HG03064 (cell line): ENCODE data around the gene TRAT1.
"Not testable (repeated sequence)": the region's sequence is repeated elsewhere in the genome, so short reads cannot be mapped to it uniquely, and the experiment has no call there.

Source experiments
- ATAC-seq: cut with Tn5 transposase; IDR thresholded peaks from one replicate; pipeline ENCODE4 v1.9.1; 2021; ENCODE audit warnings: low read depth; ENCODE audit not compliant: unreplicated experiment

The TRAT1 gene, protein sequence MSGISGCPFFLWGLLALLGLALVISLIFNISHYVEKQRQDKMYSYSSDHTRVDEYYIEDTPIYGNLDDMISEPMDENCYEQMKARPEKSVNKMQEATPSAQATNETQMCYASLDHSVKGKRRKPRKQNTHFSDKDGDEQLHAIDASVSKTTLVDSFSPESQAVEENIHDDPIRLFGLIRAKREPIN

DNA sequence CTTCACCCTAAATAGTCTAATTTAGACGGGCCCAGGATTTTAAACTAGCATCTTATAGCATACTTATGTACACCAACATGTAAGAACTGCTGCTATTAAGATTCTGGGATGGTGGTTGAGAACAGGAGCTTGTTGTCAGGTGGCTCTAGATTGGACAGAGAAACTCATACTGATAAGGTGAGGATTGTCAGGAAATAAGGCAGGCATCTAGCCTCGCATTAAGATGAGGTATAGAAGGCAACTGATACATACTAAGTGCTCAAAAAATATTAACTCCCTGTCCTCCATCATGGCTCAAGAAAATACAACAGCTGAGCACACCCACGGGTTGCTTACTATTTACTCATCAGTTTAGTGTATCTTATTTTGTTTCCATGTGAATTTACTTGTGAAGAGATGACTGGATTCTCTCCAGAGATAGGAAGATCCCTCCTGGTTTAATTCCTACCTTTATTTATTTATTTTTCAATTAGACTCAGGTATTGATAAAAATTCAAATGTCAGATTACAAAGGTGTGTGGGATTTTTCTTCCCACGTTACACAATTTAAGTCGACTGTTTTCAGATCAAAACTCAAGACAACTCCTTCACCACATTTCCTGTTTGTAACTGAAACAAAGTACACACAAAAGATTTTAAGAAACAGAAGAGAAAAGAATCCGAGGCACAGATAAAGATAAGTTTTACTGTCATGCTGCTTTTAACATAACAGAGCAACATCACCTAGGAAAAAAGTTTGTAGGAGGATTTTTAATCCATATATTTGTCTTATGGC, at the start of gene TRAT1:
TSS of gene TRAT1 (plus strand) at position 664 of the 775 bp plus-strand sequence. CDS start 142 bp downstream, outside the sequence.
- ATAC-seq = no peak

DNA sequence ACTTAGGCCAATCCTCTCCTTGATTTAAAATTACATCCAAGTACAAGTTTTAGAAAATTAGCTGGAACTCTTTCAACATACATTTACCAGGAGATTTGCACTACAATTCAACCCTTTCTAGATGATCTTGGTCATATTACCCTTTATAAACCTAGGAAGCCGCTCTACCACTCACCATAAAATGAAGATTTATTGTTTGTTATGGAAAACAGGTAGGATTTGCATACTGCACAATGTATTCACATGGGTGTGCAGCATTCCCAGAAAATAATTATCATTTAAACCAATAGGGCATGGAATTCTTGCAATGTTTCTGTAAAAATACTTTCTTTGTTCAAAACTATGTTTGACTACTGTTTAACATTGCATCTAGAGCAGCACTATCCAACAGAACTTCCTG, 46.9 kb upstream of the TRAT1 start:
- no peak for ATAC-seq

DNA sequence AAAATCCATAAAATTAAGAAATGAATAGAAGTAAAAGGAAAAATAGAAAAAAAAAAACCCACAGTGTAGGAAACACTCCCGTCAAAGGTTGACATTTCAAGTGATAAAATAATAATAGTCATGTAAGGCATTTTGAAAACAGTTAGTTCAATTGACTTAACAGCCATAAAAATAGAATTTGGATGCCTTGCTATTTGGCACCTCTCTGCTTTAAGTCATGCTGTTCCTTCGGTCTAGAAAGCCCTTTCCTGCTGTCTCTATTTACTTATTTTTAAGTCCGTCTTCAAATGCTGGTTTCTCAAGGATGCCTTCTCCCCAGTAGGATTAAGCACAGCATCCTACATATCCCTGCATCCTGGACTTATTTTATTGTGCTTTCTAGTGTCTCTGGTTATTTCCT, 43.1 kb upstream of the TRAT1 start:
- no peak for ATAC-seq

DNA sequence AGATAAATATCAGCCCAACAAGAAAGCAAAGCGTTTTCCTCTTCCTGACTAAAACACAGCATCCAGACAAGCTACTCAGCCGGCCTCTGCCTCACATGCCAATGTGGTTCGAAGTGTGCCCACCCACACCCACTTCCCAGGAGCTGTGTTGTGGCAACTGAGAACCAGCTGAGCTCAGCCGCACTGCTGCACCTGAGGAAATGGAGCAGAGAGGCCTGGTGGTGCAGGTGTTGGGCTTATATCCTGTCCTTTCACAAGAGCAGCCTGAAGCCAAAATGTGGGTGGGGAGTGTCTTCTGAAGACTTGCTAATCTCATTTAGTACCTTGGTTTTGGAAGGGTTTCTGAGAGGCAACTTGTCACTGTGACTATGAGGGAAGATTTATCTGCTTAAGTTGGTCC, 42.4 kb upstream of the TRAT1 start:
- no peak for ATAC-seq

DNA sequence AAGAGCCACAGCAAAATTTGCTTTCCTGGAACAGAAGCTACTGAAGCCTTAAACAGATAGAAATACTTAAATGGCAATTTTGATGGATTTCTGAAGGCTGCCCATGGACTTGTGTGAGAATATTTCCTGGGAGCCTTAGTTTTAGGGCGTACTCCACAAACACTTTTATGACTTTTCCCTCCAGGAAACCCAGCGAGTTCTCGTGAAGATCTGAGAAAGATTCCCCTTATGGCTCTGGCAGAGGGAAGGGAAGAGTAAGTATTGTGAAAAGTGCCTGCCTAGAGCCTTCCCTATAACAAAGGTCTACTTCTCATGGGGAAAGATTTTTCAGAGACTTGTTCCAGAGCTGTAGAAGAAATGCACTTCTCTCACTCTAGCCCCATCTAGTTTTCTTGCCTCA, 31.1 kb upstream of the TRAT1 start:
- ATAC-seq = no peak

DNA sequence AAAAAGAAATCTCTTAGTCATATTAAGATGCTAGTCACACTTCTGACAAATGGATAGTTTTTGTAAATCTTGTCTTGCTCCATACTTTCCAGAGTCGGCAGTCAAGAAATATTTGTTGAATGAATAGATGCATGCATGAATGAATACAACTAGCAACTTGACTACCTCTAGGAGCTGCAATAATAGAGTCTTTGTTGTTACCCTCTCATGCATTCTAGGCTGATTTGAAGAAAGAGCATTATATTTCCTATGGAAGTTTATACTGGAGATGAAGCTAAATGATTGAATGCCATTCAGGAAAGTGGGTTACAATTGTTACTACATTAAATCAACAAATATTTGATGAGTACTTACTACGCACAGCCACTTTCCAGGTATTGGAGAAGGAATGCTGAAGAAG, 18.1 kb upstream of the TRAT1 start:
- ATAC-seq = no peak

DNA sequence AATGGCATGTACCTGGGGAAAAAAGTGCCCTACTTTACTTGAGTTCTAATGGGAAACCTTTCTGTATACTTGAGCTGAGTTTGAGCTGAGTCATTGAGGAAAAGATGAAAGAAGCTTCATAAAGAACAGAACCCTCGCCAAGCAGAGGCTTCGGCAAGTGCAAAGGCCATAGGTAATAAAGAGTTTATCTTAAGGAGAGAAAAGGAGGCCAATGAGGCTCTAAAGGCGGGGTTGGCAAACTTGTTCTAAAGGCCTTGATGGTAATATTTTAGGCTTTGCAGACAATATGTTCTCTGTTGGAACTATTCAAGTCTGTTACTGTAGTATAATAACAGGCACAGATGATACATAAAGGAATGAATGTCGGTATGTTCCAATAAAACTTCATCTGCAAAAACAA, 17.6 kb upstream of the TRAT1 start:
- ATAC-seq = no peak

DNA sequence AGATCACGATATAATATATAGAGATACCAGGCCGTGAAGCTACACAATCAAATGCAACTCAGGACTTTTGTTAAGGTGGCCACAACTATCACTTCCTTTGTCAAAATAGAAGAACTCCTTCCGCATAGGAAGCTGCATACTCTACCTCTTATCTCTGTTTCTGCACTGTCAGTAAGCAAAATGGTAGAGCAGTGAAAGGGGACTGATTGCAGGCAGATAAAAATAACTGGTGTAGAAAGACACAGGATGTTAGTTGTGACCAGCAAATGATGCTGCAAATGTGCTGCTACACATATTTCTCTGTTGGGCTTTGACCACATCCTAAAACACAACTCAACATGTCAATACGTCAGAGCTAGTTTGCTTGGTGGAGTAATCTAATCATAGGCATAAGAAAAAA, 16.3 kb upstream of the TRAT1 start:
- ATAC-seq = no peak

DNA sequence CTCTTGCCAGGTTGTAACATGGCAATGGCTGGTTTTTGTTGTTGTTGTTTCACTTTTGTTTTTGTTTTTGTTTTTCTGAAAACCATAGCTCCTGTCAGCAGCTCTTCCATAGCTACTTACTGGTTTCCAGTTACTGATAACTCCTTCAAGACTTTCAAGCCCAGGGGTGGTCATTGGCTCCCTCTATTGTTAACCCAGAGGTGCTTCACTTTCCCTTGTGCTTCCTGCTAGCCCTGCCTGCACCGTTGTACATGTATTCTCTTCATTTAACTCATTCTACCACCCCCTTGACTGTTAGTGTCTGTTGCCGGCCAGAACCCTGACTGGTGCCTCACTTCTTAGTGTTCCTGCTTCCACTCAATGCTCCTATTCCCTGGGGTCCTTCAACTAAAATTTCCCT, 4.2 kb upstream of the TRAT1 start:
- no peak for ATAC-seq

DNA sequence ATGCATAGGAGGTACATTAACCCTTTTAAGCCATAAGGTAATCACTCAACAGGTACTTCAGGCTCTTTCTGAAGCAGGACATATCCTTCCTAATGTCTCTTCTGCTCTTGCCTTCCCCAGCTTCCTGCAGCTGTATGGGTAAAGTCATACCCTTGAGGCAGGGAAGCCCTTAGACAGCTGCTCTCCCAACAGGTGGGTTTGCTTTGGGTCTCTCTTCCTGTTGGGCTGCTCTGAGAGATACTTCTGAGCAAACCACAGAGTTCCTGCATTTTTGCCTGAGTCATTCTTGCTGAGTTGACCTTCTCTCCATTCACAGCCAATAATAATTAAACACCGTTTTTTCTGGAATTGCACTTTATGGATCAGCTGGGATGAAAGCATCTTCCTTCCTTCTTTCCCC, 2.0 kb upstream of the TRAT1 start:
- ATAC-seq = no peak

DNA sequence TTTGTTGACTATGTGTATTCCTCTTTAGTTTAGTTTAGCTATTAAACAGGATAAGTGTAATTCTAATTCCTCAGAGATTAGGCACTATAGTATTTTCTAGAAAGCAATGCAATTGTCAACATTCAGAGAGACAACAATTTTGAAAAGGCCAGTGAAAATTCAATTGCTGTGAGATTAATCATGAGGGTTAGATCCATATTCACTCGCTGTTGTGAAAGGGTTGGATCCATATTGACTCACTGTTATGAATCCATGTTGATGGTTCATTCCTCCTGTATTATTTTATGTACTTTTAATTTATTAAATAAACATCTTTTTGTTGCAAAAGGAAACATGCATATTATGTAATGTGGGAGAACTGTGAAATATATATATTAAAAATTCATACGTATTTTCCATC, 641 bp downstream of the TRAT1 start:
- no peak for ATAC-seq

DNA sequence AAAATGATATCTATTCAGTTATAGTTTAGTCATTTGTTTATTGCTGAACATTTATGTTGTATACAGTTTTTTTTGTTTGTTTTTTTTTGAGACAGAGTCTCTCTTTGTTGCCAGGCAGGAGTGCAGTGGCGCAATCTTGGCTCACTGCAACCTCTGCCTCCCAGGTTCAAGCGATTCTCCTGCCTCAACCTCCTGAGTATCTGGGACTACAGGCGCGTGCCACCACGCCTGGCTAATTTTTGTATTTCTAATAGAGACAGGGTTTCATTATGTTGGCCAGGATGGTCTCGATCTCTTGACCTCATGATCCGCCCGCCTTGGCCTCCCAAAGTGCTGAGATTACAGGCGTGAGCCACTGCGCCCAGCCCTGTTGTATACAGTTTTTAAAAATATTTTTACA, 1.2 kb downstream of the TRAT1 start:
- not testable (repeated sequence) for ATAC-seq

DNA sequence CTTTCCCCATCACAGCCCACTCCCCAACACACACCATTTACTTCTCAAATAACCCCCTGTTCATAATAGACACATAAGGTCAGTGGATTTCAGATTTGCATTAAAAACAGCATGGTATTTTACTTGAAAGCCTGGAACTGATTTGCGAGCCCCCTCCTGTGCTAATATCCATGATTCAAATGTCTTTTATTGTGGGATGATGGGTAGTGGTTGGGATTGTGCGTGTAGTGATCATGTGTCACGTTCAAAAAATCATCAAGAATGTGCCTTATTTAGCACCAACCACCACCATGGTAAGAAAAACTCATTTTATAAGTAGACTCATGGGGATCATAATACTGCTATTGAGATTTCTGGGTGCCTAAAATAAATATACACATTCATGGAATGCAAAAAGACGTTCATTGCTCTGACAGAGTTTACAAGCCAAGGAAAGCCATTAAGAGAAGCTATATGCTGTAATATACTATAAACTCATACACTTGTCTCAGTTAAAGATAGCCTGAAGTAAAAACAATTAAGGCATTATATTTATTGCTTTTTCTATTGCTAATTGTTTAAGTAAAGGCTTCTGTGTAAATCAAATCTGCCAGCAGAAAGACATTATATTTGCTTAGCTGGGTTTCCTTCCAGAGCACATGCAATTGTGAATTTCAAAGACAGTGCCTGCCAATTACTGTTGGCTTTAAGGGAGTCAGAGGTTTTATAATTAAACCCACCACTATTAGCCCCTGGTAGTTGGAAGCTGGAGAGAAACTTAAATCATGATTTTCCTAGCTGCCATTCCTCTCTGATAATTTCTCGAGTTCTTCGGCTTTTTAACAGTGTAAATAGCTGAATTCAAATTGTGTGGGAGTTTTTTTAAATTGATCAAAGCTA, 4.0 kb downstream of the TRAT1 start:
- ATAC-seq = no peak

DNA sequence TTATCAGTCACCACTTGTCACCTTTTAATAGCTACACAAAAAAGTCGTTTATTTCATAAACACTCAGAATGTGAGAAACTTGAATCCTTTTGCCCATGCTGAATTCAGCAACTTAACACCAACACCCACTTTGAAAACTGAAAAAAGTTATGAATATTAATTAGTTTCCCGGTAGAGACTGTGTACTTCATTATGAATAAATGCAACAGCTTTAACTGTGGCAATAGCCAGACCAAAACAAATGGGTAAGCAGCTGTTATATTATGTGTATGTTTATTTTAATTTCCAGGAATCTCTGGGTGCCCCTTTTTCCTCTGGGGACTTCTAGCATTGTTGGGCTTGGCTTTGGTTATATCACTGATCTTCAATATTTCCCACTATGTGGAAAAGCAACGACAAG, 7.8 kb downstream of the TRAT1 start:
- ATAC-seq = no peak

DNA sequence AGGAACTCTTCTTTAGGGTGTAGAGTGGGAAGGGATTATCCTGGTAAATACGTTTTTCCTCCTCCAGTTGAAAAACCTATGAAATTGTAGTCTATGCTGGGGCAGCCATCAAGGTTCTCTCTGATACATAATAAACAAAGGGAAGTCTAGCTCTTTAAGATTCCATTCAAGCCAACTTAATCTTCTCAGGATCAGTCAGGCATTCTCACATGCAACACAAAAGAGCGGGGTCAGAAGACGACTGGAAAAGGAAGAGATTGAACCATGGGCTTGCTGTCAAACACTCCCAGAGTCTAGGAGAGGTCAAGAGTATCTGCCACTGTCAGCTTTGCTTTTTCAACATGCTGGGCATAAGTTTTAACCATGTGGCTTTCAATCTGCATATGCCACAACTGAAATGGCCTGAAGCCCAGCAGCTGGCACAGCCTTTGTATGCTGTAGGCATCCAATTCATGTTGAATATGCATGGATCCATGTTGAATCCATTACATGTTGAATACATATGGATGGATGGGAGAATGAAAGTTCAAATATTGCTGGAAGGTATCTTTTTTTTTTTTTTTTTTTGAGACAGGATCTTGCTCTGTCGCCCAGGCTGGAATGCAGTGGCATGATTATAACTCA, 8.5 kb downstream of the TRAT1 start:
- no peak for ATAC-seq

DNA sequence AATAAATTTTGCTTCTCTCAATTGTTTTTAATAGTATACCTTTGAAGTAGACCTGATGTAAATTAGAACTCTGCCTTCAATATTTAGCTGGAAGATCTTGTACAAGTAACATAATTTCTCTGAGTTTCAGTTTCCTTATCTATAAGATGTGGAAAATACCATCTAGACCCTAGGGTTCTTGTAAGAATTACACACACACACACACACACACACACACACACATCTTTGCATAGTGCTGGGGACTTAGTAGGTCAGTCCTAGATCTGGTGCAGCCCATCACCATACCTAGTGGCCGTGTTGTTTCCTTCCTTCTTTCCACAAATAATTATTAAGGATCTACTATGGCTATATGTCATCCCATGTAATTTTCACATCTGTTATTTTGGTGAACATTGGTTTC, 11.0 kb downstream of the TRAT1 start:
- ATAC-seq = no peak

DNA sequence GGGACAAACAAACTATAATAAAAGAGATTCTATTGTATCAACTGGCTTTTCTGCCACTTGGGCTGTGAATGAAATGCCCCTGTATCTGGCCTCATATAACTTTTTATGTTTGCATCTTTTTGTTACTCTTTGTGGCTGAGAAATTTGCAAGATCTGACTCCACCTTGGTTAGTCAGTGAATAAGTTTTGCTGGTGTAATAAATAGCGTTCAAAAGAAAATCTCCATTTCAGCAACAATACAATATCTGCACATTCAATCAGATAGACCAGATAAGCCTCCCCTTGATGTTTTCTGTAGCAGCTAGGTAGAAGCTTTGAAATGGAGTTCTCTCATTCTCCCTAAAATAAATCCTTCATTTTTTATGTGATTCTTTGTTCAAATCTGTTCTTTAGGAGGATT, 12.0 kb downstream of the TRAT1 start:
- ATAC-seq = no peak

DNA sequence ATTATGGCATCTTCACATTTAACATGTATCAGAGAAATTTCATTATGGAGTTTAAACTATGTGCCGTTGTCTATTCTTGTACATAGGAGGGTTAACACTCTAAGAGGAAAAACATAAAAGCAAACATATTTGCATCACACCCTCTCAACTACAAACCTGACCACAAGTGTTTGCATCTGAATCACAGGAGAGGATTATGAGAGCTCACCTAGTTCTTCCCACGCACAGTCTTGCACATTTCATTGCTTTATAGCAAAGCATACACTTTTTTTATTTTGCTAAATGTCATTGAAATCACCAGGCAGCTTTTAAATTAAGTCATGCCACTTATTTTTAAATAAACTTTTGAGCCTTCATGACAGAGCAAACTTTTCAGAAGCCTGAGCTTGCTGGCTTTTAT, 12.5 kb downstream of the TRAT1 start:
- no peak for ATAC-seq

DNA sequence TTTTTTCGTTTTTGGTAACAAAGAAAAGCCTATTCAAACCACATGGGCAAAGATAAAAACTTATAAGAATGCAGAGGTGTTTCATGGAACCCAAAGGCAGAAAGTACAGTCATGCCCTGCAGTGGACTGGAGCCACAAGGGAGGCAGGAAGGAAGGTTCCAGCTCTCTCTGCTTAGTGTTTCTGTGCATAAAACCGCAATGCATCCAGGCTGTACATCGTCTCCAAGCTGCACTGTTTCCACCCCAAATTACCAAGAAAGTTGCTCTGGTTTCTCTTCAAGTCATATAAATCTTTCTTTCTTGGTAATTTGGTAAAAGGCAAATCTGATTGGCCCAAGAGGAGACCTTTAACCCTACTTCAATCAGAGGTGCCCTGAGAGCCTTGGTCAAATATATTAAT, 15.8 kb downstream of the TRAT1 start:
- no peak for ATAC-seq

DNA sequence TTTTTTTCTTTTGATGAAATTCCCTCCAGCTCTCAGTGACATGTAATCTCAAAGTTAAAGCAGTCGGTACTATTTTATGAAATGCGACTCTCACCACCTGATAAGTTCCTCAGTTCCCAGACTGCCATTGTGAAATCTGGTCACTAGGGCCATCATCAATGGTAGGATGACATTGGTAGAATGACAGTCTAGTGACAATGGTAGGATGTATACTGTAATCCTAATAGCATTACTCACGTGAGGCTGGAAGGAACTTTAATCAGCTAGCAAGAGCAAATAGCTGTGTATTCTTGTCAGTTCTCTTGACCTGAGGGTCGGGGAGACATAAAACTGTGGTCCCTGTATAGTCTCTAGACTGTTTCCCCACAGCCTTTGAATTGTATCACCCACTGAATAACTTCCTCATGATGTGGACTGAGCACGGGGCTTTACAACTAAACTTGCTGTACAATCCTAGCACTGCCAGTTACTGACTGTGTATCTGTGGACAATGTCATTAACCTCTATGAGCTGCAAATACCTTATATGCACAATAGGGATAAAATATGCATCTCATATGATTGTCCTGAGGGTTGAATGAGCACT, 23.2 kb downstream of the TRAT1 start:
- ATAC-seq = no peak

DNA sequence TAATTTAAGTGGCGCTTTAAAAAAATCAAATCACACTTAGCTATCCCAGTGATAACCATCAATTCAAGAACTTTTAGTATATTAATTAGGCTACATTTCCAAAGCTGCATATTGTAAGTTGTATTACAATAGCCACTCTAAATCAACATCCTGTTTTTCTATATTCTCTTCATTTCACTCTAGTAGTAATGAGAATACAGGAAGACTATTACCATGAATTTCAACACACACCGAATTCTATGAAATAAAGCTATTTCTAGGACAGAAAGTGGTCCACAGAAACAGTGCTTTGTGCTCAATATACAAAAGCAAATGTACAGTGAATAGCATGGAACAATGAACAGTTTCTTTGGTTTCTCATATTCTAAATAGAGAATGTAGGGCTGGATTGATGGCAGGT, 24.6 kb downstream of the TRAT1 start:
- ATAC-seq = no peak
